GM12873 (cell line): ENCODE measurements around the gene ZSWIM3.

Source experiments
- CTCF ChIP-seq: IDR thresholded peaks from 2 replicates; pipeline ENCODE4 v1.5.1; 2012; ENCODE audit warnings: low read depth, mild to moderate bottlenecking, moderate library complexity, low read length, control low read depth; ENCODE audit not compliant: insufficient read depth; ENCODE audit errors: missing control alignments

ZSWIM3 gene

DNA sequence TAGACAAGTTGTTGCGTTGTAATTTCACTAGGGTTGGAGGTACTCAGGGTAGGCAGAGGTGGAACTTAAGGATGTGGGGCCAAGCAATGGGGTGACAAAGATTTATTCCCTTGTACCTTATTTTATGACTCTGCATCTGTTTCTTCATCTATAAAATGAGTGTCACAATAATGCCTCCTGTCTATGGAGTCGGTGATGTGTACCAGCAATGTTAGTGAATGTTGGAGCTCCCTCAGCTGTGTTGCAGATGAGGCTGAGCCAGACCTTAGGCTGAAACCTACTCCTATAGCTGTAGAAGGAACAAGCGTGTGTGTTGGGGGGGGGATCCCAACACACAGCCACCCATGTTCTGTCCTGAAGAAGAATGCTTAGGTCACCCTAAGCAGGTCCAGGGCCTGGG, 40.5 kb upstream of the ZSWIM3 start:
- no peak for TF ChIP-seq CTCF

GRCh38 chr20:45817376-45818194, 39.8 kb upstream of the ZSWIM3 start:
- no peak for TF ChIP-seq CTCF

DNA sequence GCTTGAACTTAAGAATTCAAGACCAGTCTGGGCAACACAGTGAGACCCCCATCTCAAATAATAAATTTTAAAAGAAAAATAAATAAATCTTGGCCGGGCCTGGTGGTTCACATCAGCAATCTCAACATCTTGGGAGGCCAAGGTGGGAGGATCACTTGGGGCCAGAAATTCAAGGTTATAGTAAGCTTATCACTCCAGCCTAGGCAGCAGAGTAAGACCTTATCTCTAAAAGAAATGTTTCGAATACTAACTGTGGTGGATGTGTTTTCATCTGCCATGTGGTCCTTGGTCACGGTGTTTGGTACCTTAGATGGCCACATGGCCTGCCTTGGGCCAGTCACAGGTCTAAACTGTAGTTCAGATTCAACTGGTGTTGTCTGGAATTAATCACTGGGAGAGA, 39.2 kb upstream of the ZSWIM3 start:
- TF ChIP-seq CTCF, result no peak

DNA sequence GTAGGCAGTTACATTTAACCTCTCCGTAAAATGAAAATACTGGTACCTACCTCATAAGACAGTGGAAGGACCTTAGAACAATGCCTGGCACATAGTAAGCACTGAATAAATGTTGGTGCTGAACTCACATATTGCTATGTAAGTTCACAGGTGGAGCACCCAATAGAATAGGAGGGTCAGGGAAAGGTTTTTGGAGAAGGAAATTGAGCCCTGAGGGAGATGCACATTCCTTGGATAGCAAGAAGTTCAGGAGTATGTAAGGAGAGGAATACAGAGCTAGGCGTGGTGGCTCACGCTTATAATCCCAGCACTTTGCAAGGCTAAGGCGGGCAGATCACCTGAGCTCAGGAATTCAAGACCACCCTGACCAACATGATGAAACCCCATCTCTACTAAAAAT, 37.9 kb upstream of the ZSWIM3 start:
- no peak for TF ChIP-seq CTCF

- TF ChIP-seq CTCF, result no peak
These were observed 35.5 kb upstream of the ZSWIM3 start for GRCh38 chr20:45821947-45822346.

DNA sequence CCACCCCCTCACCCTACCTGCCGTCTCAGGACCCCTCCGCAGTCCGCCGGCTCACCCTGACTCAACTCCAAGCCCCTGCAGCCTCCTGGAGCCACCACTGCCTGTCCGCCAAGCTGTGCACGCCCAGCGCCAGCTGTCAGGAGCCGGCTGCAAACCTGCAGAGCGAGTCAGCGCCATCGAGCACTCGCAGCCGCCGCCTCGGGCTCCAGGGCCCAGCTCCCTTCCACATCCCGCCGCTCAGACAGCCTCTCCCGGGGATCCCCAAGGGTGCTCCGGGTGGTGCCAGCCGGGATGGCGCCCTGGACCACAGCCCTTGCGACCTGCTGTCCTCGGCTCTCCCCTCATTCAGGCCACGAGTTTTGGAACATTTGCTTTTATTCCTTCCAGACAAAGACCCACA, 34.6 kb upstream of the ZSWIM3 start:
- no peak for TF ChIP-seq CTCF

- TF ChIP-seq CTCF, result peak; percentile 63
These were observed 33.2 kb upstream of the ZSWIM3 start for GRCh38 chr20:45823949-45824835.
